Esophagus squamous epithelium (tissue), 4 donors: ENCODE measurements around the gene PRKN.

ENCODE experiments used
- POLR2A ChIP-seq, 4 donors: fragments of 450-650 bp; IDR thresholded peaks; one replicate each; pipeline ENCODE4 v1.6.1; 2017; ENCODE audit warnings: antibody characterized with exemption in 4 of 4, mild to moderate bottlenecking in 4 of 4, moderate library complexity in 3 of 4
- TF ChIP-seq, protein P1 (sequence below), 6 experiments: fragments of 450-650 bp in 4 of 6; fragments of 200-600 bp in 2 of 6; sonication (generic) in 2 of 6; IDR thresholded peaks; one replicate each; pipeline ENCODE4 v1.5.1; 2016 to 2019; ENCODE audit warnings: antibody characterized with exemption in 6 of 6, mild to moderate bottlenecking in 4 of 6, moderate library complexity in 4 of 6

DNA sequence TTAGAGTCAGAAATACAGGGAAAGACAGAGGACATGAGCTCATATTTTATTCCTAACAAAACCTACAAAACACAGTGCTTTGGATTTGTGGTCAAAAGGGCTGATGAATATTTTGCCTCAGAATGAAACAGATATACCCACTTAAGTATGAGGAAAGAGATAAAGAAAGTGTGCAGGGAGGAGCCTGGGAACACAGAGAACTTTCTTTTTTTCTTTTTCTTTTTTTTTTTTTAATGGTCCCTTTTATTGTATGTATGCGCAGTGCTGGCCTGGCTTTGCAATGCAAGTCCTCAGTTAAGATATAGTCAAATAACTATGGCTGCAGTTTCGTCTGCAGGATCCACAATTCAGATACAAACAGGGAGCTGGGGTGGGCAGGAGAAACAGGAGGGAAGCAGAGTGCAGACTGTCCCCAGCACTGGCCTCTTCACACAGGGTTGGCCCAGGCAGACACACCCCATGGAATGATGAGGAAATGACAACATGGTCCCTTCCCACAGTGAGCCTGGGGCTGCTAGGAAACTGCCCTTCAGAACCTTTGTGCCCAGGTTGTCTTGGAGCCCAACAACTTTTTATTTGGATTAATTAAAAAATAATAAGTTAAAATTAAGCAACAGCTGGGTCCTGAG, 823.9 kb downstream of the PRKN start:
- TF ChIP-seq, protein P1, sequence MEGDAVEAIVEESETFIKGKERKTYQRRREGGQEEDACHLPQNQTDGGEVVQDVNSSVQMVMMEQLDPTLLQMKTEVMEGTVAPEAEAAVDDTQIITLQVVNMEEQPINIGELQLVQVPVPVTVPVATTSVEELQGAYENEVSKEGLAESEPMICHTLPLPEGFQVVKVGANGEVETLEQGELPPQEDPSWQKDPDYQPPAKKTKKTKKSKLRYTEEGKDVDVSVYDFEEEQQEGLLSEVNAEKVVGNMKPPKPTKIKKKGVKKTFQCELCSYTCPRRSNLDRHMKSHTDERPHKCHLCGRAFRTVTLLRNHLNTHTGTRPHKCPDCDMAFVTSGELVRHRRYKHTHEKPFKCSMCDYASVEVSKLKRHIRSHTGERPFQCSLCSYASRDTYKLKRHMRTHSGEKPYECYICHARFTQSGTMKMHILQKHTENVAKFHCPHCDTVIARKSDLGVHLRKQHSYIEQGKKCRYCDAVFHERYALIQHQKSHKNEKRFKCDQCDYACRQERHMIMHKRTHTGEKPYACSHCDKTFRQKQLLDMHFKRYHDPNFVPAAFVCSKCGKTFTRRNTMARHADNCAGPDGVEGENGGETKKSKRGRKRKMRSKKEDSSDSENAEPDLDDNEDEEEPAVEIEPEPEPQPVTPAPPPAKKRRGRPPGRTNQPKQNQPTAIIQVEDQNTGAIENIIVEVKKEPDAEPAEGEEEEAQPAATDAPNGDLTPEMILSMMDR (IDR thresholded peaks at IDR 0.05) = no peak
- no peak for TF ChIP-seq POLR2A (IDR thresholded peaks at IDR 0.05)
